Activated CD8-positive, alpha-beta T cell treated with anti-CD3 and anti-CD28 coated beads for 36 hours (primary cell): ENCODE results near the gene SERPINF2. TPM values are rescaled to one million over a fixed set of nuclear protein-coding genes. Genes with fewer than 3 reads are reported as not detected.
A peak's percentile ranks its signal among the peaks of the same experiment; 100 is the strongest.

Source experiments
- ATAC-seq: fragments of 200-7000 bp; cut with Tn5 transposase; one replicate; pipeline ENCODE4 v1.10.0; 2021; ENCODE audit warnings: mild to moderate bottlenecking, moderate library complexity
- CTCF ChIA-PET: fragments of 350-600 bp; sonication (Branson Sonifier 250); formaldehyde crosslinking; loops from one replicate; lab custom pipeline; 2021; ENCODE audit warnings: antibody characterized with exemption; lab: Charles Lee
- POLR2A ChIA-PET: fragments of 350-600 bp; sonication (Branson Sonifier 250); formaldehyde crosslinking; loops from one replicate; lab custom pipeline; 2021; ENCODE audit warnings: antibody characterized with exemption; lab: Charles Lee
- DNase-seq: peaks from one replicate; pipeline ENCODE4 v3.0.0-alpha.2; 2020
- H3K27ac Mint-ChIP-seq: one replicate; pipeline ENCODE4 v1.8.0; 2021; ENCODE audit warnings: mild to moderate bottlenecking, mixed read lengths
- H3K27me3 Mint-ChIP-seq: one replicate; pipeline ENCODE4 v1.8.0; 2021; ENCODE audit warnings: mixed read lengths
- H3K36me3 Mint-ChIP-seq: one replicate; pipeline ENCODE4 v1.8.0; 2021; ENCODE audit warnings: low read depth, mixed read lengths
- H3K4me1 Mint-ChIP-seq: one replicate; pipeline ENCODE4 v1.8.0; 2021; ENCODE audit warnings: low read depth, mixed read lengths
- H3K4me3 Mint-ChIP-seq: one replicate; pipeline ENCODE4 v1.8.0; 2021; ENCODE audit warnings: mild to moderate bottlenecking, moderate library complexity, mixed read lengths
- H3K9me3 Mint-ChIP-seq: one replicate; pipeline ENCODE4 v1.8.0; 2021; ENCODE audit warnings: mixed read lengths
- intact Hi-C: fragments of 100-400 bp; cut with micrococcal nuclease; formaldehyde crosslinking; loops from one replicate; pipeline ENCODE4 v1.10.0; 2022
- total RNA-seq, 2 experiments: library from RNA; stranded (reverse); gene quantifications; one replicate each; pipeline ENCODE4 v1.2.3, GENCODE V29; 2021
- TF ChIP-seq, protein P1 (sequence below): fragments of 200-600 bp; IDR thresholded peaks from one replicate; pipeline ENCODE4 v1.8.0; 2022; ENCODE audit warnings: antibody characterized with exemption, mild to moderate bottlenecking

Gene SERPINF2
- total RNA-seq, 2 experiments from 2014 or later, result 0.11 to 0.18 TPM

DNA sequence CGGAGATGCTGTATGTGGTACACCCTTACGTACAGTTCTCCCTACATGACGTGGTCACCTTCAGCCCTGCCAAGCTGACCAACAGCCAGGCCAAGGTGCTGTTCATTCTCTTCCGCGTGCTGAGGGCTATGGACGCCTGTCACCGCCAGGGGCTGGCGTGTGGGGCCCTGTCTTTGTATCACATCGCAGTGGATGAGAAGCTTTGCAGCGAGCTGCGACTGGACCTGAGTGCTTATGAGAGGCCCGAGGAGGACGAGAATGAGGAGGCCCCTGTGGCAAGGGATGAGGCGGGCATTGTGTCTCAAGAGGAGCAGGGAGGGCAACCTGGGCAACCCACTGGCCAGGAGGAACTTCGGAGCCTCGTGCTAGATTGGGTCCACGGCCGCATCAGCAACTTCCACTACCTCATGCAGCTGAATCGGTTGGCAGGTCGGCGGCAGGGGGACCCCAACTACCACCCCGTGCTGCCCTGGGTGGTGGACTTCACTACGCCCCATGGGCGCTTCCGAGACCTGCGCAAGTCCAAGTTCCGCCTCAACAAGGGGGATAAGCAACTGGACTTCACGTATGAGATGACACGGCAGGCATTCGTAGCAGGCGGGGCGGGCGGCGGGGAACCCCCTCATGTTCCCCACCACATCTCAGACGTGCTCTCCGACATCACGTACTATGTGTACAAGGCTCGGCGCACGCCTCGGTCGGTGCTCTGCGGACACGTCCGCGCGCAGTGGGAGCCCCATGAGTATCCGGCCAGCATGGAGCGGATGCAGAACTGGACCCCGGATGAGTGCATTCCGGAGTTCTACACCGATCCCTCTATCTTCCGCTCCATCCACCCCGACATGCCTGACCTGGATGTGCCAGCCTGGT, 16.8 kb upstream of the SERPINF2 start:
- Mint-ChIP-seq H3K4me1 (peaks cover 34% of the 10 kb centered on the region), H3K9me3 (no peaks in the 10 kb centered on the region), H3K36me3 (peaks cover 6% of the 10 kb centered on the region), H3K4me3 (peak overlapping the region; percentile 72), H3K27me3 (no peaks in the 10 kb centered on the region), H3K27ac (peak overlapping the region; percentile 34)
- TF ChIP-seq, protein P1, sequence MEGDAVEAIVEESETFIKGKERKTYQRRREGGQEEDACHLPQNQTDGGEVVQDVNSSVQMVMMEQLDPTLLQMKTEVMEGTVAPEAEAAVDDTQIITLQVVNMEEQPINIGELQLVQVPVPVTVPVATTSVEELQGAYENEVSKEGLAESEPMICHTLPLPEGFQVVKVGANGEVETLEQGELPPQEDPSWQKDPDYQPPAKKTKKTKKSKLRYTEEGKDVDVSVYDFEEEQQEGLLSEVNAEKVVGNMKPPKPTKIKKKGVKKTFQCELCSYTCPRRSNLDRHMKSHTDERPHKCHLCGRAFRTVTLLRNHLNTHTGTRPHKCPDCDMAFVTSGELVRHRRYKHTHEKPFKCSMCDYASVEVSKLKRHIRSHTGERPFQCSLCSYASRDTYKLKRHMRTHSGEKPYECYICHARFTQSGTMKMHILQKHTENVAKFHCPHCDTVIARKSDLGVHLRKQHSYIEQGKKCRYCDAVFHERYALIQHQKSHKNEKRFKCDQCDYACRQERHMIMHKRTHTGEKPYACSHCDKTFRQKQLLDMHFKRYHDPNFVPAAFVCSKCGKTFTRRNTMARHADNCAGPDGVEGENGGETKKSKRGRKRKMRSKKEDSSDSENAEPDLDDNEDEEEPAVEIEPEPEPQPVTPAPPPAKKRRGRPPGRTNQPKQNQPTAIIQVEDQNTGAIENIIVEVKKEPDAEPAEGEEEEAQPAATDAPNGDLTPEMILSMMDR, result no peak
- intact Hi-C loops, result loop anchor here (10.0 kb wide), 1 partner anchor 49 kb away; no protein-coding TSS in a partner anchor
- CTCF ChIA-PET, result interaction anchor here (0.9 kb wide), 1 partner anchor 72 kb away, joined by 3 read pairs; no protein-coding TSS in a partner anchor
- no peak for DNase-seq
- ATAC-seq, result no peak
- POLR2A ChIA-PET, result interaction anchor here (1.0 kb wide), 2 partner anchors 77 to 120 kb away, joined by 3 to 4 read pairs; partner anchors contain the start of gene RILP

DNA sequence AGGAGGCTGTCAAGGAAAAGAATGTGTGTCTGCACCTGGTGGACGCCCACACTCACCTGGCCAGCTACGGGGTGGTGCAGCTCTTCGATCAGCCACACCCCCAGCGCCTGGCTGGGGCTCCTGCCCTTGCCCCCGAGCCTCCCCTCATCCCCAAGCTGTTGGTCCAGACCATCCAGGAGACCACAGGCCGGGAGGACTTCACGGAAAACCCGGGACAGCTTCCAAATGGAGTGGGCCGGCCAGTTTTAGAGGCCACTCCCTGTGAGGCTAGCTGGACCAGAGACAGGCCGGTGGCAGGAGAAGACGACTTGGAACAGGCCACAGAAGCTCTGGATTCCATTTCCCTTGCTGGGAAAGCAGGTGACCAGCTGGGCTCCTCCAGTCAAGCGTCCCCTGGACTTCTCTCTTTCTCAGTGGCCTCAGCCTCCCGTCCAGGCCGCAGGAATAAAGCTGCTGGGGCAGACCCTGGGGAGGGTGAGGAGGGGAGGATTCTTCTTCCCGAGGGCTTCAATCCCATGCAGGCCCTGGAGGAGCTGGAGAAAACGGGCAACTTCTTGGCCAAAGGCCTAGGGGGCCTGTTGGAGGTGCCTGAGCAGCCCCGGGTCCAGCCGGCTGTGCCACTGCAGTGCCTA, 15.9 kb upstream of the SERPINF2 start:
- TF ChIP-seq, protein P1, result no peak
- no peak for DNase-seq
- ChIA-PET POLR2A (interaction anchor here (1.0 kb wide), 1 partner anchor 121 kb away, joined by 3 read pairs; no protein-coding TSS in a partner anchor), CTCF (interaction anchor here (0.9 to 1.4 kb wide), 3 partner anchors 43 to 71 kb away, joined by 3 read pairs; no protein-coding TSS in a partner anchor)
- Mint-ChIP-seq H3K4me1 (peaks cover 33% of the 10 kb centered on the region), H3K27ac (no peak overlapping the region), H3K9me3 (no peaks in the 10 kb centered on the region), H3K27me3 (no peaks in the 10 kb centered on the region), H3K4me3 (no peak overlapping the region), H3K36me3 (peaks cover 6% of the 10 kb centered on the region)
- ATAC-seq, result no peak
- intact Hi-C loops, result loop anchor here (10.0 kb wide), 1 partner anchor 48 kb away; no protein-coding TSS in a partner anchor

DNA sequence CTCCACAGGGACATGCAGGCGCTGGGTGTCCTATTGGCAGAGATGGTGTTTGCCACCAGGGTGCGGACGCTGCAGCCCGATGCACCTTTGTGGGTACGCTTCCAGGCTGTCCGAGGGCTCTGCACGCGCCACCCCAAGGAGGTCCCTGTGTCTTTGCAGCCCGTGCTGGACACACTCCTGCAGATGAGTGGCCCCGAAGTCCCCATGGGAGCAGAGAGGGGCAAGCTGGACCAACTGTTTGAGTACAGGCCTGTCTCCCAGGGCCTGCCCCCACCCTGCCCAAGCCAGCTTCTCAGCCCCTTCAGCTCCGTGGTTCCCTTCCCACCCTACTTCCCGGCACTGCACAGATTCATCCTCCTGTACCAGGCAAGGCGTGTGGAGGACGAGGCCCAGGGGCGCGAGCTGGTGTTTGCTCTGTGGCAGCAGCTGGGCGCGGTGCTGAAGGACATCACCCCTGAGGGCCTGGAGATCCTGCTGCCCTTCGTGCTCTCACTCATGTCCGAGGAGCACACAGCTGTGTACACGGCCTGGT, 15.3 kb upstream of the SERPINF2 start:
- no peaks in the 10 kb centered on the region for H3K27me3 Mint-ChIP-seq
- intact Hi-C loops, result loop anchor here (10.0 kb wide), 1 partner anchor 47 kb away; no protein-coding TSS in a partner anchor
- no peaks in the 10 kb centered on the region for H3K9me3 Mint-ChIP-seq
- no peak for DNase-seq
- H3K36me3 Mint-ChIP-seq, result peaks cover 6% of the 10 kb centered on the region
- no peak for ATAC-seq
- H3K27ac Mint-ChIP-seq, result no peak overlapping the region
- peaks cover 33% of the 10 kb centered on the region for H3K4me1 Mint-ChIP-seq
- no peak overlapping the region for H3K4me3 Mint-ChIP-seq
- CTCF ChIA-PET, result interaction anchor here (1.0 to 1.4 kb wide), 2 partner anchors 42 to 58 kb away, joined by 3 read pairs; no protein-coding TSS in a partner anchor
- POLR2A ChIA-PET, result no interaction called here
- TF ChIP-seq, protein P1, result no peak

GRCh38 chr17:1727876-1728630, 14.6 kb upstream of the SERPINF2 start:
- DNase-seq (no peak), ATAC-seq (no peak)
- CTCF ChIA-PET, result interaction anchor here (1.0 to 1.4 kb wide), 2 partner anchors 41 to 58 kb away, joined by 3 read pairs; no protein-coding TSS in a partner anchor
- H3K27ac Mint-ChIP-seq, result no peak overlapping the region
- no peaks in the 10 kb centered on the region for H3K9me3 Mint-ChIP-seq
- intact Hi-C loops, result loop anchor here (10.0 kb wide), 1 partner anchor 47 kb away; no protein-coding TSS in a partner anchor
- no peaks in the 10 kb centered on the region for H3K27me3 Mint-ChIP-seq
- H3K36me3 Mint-ChIP-seq, result peaks cover 6% of the 10 kb centered on the region
- H3K4me1 Mint-ChIP-seq, result peaks cover 28% of the 10 kb centered on the region
- no peak overlapping the region for H3K4me3 Mint-ChIP-seq
- POLR2A ChIA-PET, result interaction anchor here (1.5 kb wide), 1 partner anchor 8 kb away, joined by 3 read pairs; no protein-coding TSS in a partner anchor
- TF ChIP-seq, protein P1, result no peak
